ENCODE measurements around the gene AP1AR.

Gene AP1AR

GRCh38 chr4:112222219-112222955, 9.2 kb upstream of the AP1AR start:
- no peak for DNase-seq (ENCODE audit: low spot score)

- no peak for DNase-seq (ENCODE audit: low spot score)
Measured at GRCh38 chr4:112225157-112225556, 6.4 kb upstream of the AP1AR start.

- DNase-seq (ENCODE audit: low spot score), result peak; percentile 98
Measured at GRCh38 chr4:112230879-112231778, 458 bp upstream of the AP1AR start.

GRCh38 chr4:112234952-112235609, 3.5 kb downstream of the AP1AR start:
- DNase-seq (ENCODE audit: low spot score), result peak; percentile 77

- DNase-seq (ENCODE audit: low spot score), result no peak
Measured at GRCh38 chr4:112236040-112236439, 4.5 kb downstream of the AP1AR start.

GRCh38 chr4:112238833-112239232, 7.2 kb downstream of the AP1AR start:
- no peak for DNase-seq (ENCODE audit: low spot score)

- DNase-seq (ENCODE audit: low spot score), result no peak
Measured at GRCh38 chr4:112245383-112245782, 13.8 kb downstream of the AP1AR start.

- DNase-seq (ENCODE audit: low spot score), result no peak
Measured at GRCh38 chr4:112247021-112247420, 15.4 kb downstream of the AP1AR start.

GRCh38 chr4:112251019-112251643, 19.5 kb downstream of the AP1AR start:
- DNase-seq (ENCODE audit: low spot score), result no peak

- no peak for DNase-seq (ENCODE audit: low spot score)
Measured at GRCh38 chr4:112252234-112252633, 20.6 kb downstream of the AP1AR start.

- DNase-seq (ENCODE audit: low spot score), result no peak
Measured at GRCh38 chr4:112253382-112254000, 21.9 kb downstream of the AP1AR start.

GRCh38 chr4:112257098-112257497, 25.5 kb downstream of the AP1AR start:
- DNase-seq (ENCODE audit: low spot score), result no peak

GRCh38 chr4:112266823-112267222, 35.2 kb downstream of the AP1AR start:
- DNase-seq (ENCODE audit: low spot score), result peak; percentile 34

GRCh38 chr4:112270051-112270450, 38.5 kb downstream of the AP1AR start:
- no peak for DNase-seq (ENCODE audit: low spot score)

GRCh38 chr4:112270640-112271421, 39.2 kb downstream of the AP1AR start:
- DNase-seq (ENCODE audit: low spot score), result peak; percentile 47

- no peak for DNase-seq (ENCODE audit: low spot score)
Measured at GRCh38 chr4:112272292-112272691, 40.7 kb downstream of the AP1AR start.

GRCh38 chr4:112274959-112275358, 43.4 kb downstream of the AP1AR start:
- no peak for DNase-seq (ENCODE audit: low spot score)

- no peak for DNase-seq (ENCODE audit: low spot score)
Measured at GRCh38 chr4:112276113-112276512, 44.5 kb downstream of the AP1AR start.

- DNase-seq (ENCODE audit: low spot score), result no peak
Measured at GRCh38 chr4:112277220-112277619, 45.6 kb downstream of the AP1AR start.

- no peak for DNase-seq (ENCODE audit: low spot score)
Measured at GRCh38 chr4:112277705-112278448, 46.3 kb downstream of the AP1AR start.

All from AG08395 (cell line).